Measurements from ENCODE around the gene ZNF609.

ZNF609 gene

GRCh38 chr15:64698823-64699222 lies 238.4 kb downstream of the ZNF609 start:
- DNase-seq, result no peak

- DNase-seq, result peak in 8 of 14 donors; percentile 23 to 66 (median 43)
These were observed 239.5 kb downstream of the ZNF609 start for GRCh38 chr15:64699751-64700388.

- DNase-seq, result no peak
These were observed 240.7 kb downstream of the ZNF609 start for GRCh38 chr15:64701051-64701450.

GRCh38 chr15:64701482-64702184 lies 241.3 kb downstream of the ZNF609 start:
- no peak for DNase-seq

GRCh38 chr15:64702816-64703631 lies 242.6 kb downstream of the ZNF609 start:
- DNase-seq, result peak; percentile 68 to 99 (median 95)

GRCh38 chr15:64703632-64703959 lies 243.2 kb downstream of the ZNF609 start:
- peak in 1 of 14 donors; percentile 61 for DNase-seq

- DNase-seq, result no peak
These were observed 244.6 kb downstream of the ZNF609 start for GRCh38 chr15:64705006-64705405.

- no peak for DNase-seq
These were observed 245.9 kb downstream of the ZNF609 start for GRCh38 chr15:64706011-64706911.

- DNase-seq, result no peak
These were observed 250.5 kb downstream of the ZNF609 start for GRCh38 chr15:64710676-64711428.

- no peak for DNase-seq
These were observed 252.0 kb downstream of the ZNF609 start for GRCh38 chr15:64712353-64712752.

GRCh38 chr15:64713592-64713991 lies 253.2 kb downstream of the ZNF609 start:
- no peak for DNase-seq

GRCh38 chr15:64716452-64716851 lies 256.1 kb downstream of the ZNF609 start:
- DNase-seq, result no peak

- no peak for DNase-seq
These were observed 256.8 kb downstream of the ZNF609 start for GRCh38 chr15:64717130-64717529.

- no peak for DNase-seq
These were observed 257.5 kb downstream of the ZNF609 start for GRCh38 chr15:64717735-64718495.

GRCh38 chr15:64720188-64720587 lies 259.8 kb downstream of the ZNF609 start:
- no peak for DNase-seq

GRCh38 chr15:64730151-64730550 lies 269.8 kb downstream of the ZNF609 start:
- DNase-seq, result no peak

- DNase-seq, result peak in 12 of 14 donors; percentile 5 to 74 (median 47)
These were observed 270.8 kb downstream of the ZNF609 start for GRCh38 chr15:64731012-64731804.

GRCh38 chr15:64731805-64732151 lies 271.4 kb downstream of the ZNF609 start:
- no peak for DNase-seq

GRCh38 chr15:64732156-64732860 lies 271.9 kb downstream of the ZNF609 start:
- DNase-seq, result no peak

All from C1 segment of cervical spinal cord (tissue), 14 donors.